CD1c-positive myeloid dendritic cell (primary cell): ENCODE results near the gene CHTOP.
A peak's percentile ranks its signal among the peaks of the same experiment; 100 is the strongest.
"Not testable (repeated sequence)": the region's sequence is repeated elsewhere in the genome, so short reads cannot be mapped to it uniquely, and the experiment has no call there.

Experiments used
- DNase-seq: peaks from one replicate; pipeline ENCODE4 v3.0.0-alpha.2; 2016; ENCODE audit errors: extremely low spot score

Gene CHTOP

GRCh38 chr1:153631047-153632022 lies 2.5 kb upstream of the CHTOP start:
- peak; percentile 26 for DNase-seq

- DNase-seq, result no peak
Observed at GRCh38 chr1:153633161-153633753, 609 bp upstream of the CHTOP start.

- no peak for DNase-seq
Observed at GRCh38 chr1:153635872-153636271, 2.0 kb downstream of the CHTOP start.

GRCh38 chr1:153636312-153636711 lies 2.4 kb downstream of the CHTOP start:
- DNase-seq, result no peak

- no peak for DNase-seq
Observed at GRCh38 chr1:153638261-153638660, 4.4 kb downstream of the CHTOP start.

- no peak for DNase-seq
Observed at GRCh38 chr1:153639280-153639679, 5.4 kb downstream of the CHTOP start.

GRCh38 chr1:153640213-153640612 lies 6.3 kb downstream of the CHTOP start:
- DNase-seq, result not testable (repeated sequence)

- no peak for DNase-seq
Observed at GRCh38 chr1:153640861-153641260, 7.0 kb downstream of the CHTOP start.

GRCh38 chr1:153642161-153642560 lies 8.3 kb downstream of the CHTOP start:
- no peak for DNase-seq

- no peak for DNase-seq
Observed at GRCh38 chr1:153643100-153643499, 9.2 kb downstream of the CHTOP start.

GRCh38 chr1:153643816-153644215 lies 9.9 kb downstream of the CHTOP start:
- DNase-seq, result no peak

GRCh38 chr1:153646672-153647345 lies 12.9 kb downstream of the CHTOP start:
- DNase-seq, result peak; percentile 84

- no peak for DNase-seq
Observed at GRCh38 chr1:153647346-153647714, 13.5 kb downstream of the CHTOP start.

GRCh38 chr1:153648000-153648643 lies 14.3 kb downstream of the CHTOP start:
- no peak for DNase-seq

- no peak for DNase-seq
Observed at GRCh38 chr1:153649137-153649862, 15.4 kb downstream of the CHTOP start.

- no peak for DNase-seq
Observed at GRCh38 chr1:153649863-153650235, 16.0 kb downstream of the CHTOP start.

GRCh38 chr1:153651771-153652170 lies 17.9 kb downstream of the CHTOP start:
- DNase-seq, result no peak

- peak; percentile 68 for DNase-seq
Observed at GRCh38 chr1:153652805-153653500, 19.1 kb downstream of the CHTOP start.

GRCh38 chr1:153655333-153655732 lies 21.5 kb downstream of the CHTOP start:
- DNase-seq, result no peak

GRCh38 chr1:153658400-153659174 lies 24.7 kb downstream of the CHTOP start, which contains the start of gene SNAPIN:
Gene SNAPIN (plus strand): TSS chr1:153658703. CDS start chr1:153658744, 41 bp downstream.
- DNase-seq, result peak; percentile 94
